Neuronal stem cell (in vitro differentiated cells): ENCODE data around the gene MTA3.
A peak's percentile ranks its signal among the peaks of the same experiment; 100 is the strongest.

Source experiments
- DNase-seq: peaks from one replicate; pipeline ENCODE4 v3.0.0-alpha.2; 2013; ENCODE audit warnings: low spot score
- H2AFZ ChIP-seq: one replicate; pipeline ENCODE4 v1.6.1; 2013; ENCODE audit warnings: mild to moderate bottlenecking, low read length, inconsistent platforms
- H2AK5ac ChIP-seq: 2 replicates; pipeline ENCODE4 v1.6.1; 2013; ENCODE audit warnings: low read depth, mild to moderate bottlenecking, inconsistent platforms, low read length, moderate library complexity, mixed read lengths
- H2BK120ac ChIP-seq: 2 replicates; pipeline ENCODE4 v1.6.1; 2013; ENCODE audit warnings: low read depth, mild to moderate bottlenecking, inconsistent platforms, low read length, moderate library complexity, mixed read lengths
- H2BK12ac ChIP-seq: one replicate; pipeline ENCODE4 v1.6.1; 2013; ENCODE audit warnings: low read length, inconsistent platforms
- H2BK15ac ChIP-seq: 2 replicates; pipeline ENCODE4 v1.6.1; 2013; ENCODE audit warnings: mild to moderate bottlenecking, low read length, inconsistent platforms, mixed read lengths
- H2BK5ac ChIP-seq: one replicate; pipeline ENCODE4 v1.6.1; 2013; ENCODE audit warnings: inconsistent platforms, mild to moderate bottlenecking, low read length, moderate library complexity
- H3K14ac ChIP-seq: one replicate; pipeline ENCODE4 v1.6.1; 2013; ENCODE audit warnings: low read length, inconsistent platforms
- H3K18ac ChIP-seq: 2 replicates; pipeline ENCODE4 v1.6.1; 2013; ENCODE audit warnings: low read length, inconsistent platforms
- H3K23ac ChIP-seq: 2 replicates; pipeline ENCODE4 v1.6.1; 2013; ENCODE audit warnings: low read depth, mild to moderate bottlenecking, mixed read lengths, low read length, inconsistent platforms; ENCODE audit not compliant: poor library complexity
- H3K27ac ChIP-seq: replicated peaks from 3 replicates; pipeline ENCODE4 v1.5.1; 2013; ENCODE audit warnings: low read length, inconsistent platforms
- H3K27me3 ChIP-seq, 3 experiments: 2 replicates each; pipeline ENCODE4 v1.6.1; 2013; ENCODE audit warnings: low read length in 3 of 3, mild to moderate bottlenecking in 2 of 3, inconsistent platforms in 1 of 3, low read depth in 1 of 3, mixed read lengths in 1 of 3, moderate library complexity in 1 of 3; ENCODE audit not compliant: control insufficient read depth in 3 of 3, insufficient read depth in 3 of 3
- H3K36me3 ChIP-seq, 2 donors: replicated peaks in 1 of 2; 2 replicates each; pipeline ENCODE4 v1.6.1; 2013; ENCODE audit warnings: low read length in 2 of 2; ENCODE audit not compliant: control insufficient read depth in 2 of 2, insufficient read depth in 2 of 2
- H3K4ac ChIP-seq: 2 replicates; pipeline ENCODE4 v1.6.1; 2013; ENCODE audit warnings: inconsistent platforms, mild to moderate bottlenecking, low read length, moderate library complexity
- H3K4me1 ChIP-seq, 2 donors: 1 replicate in 1 of 2; 2 replicates in 1 of 2; pipeline ENCODE4 v1.6.1; 2013; ENCODE audit warnings: low read length in 2 of 2, low read depth in 1 of 2; ENCODE audit not compliant: control insufficient read depth in 2 of 2, insufficient read depth in 1 of 2
- H3K4me2 ChIP-seq: one replicate; pipeline ENCODE4 v1.6.1; 2013; ENCODE audit warnings: mild to moderate bottlenecking, low read length, inconsistent platforms; ENCODE audit not compliant: insufficient read depth, poor library complexity, severe bottlenecking
- H3K4me3 ChIP-seq, 2 donors: 2 replicates each; pipeline ENCODE4 v1.5.1; 2013; ENCODE audit warnings: low read length in 2 of 2, mild to moderate bottlenecking in 2 of 2, inconsistent platforms in 1 of 2, moderate library complexity in 1 of 2
- H3K79me1 ChIP-seq: one replicate; pipeline ENCODE4 v1.6.1; 2013; ENCODE audit warnings: low read depth, mild to moderate bottlenecking, inconsistent platforms, low read length, moderate library complexity
- H3K9ac ChIP-seq: one replicate; pipeline ENCODE4 v1.6.1; 2013; ENCODE audit warnings: mild to moderate bottlenecking, low read depth, low read length, inconsistent platforms; ENCODE audit not compliant: poor library complexity
- H3K9me3 ChIP-seq, 2 donors: replicated peaks in 1 of 2; 2 replicates each; pipeline versions ENCODE3 to v1.6.1; 2013; ENCODE audit warnings: low read length in 2 of 2, mild to moderate bottlenecking in 2 of 2, inconsistent platforms in 1 of 2, low read depth in 1 of 2, mixed read lengths in 1 of 2, moderate library complexity in 1 of 2; ENCODE audit not compliant: control insufficient read depth in 2 of 2, insufficient read depth in 1 of 2
- H4K8ac ChIP-seq: one replicate; pipeline ENCODE4 v1.6.1; 2013; ENCODE audit warnings: low read depth, mild to moderate bottlenecking, inconsistent platforms, low read length, moderate library complexity
- H4K91ac ChIP-seq: one replicate; pipeline ENCODE4 v1.6.1; 2013; ENCODE audit warnings: low read length, low read depth, mild to moderate bottlenecking, inconsistent platforms; ENCODE audit not compliant: poor library complexity
- WGBS, 2 donors: extraction: QIAGEN DNeasy Blood & Tissue Kit; methylation state at CpG; one replicate each; pipeline ENCODE4 v1.1.7; 2013; ENCODE audit warnings: missing lambda C conversion rate in 2 of 2, mixed read lengths in 1 of 2; ENCODE audit not compliant: insufficient read length in 2 of 2, insufficient replicate concordance in 1 of 2; ENCODE audit errors: extremely low coverage in 2 of 2; 5-methylcytosine and 5-hydroxymethylcytosine counted together

MTA3 gene

DNA sequence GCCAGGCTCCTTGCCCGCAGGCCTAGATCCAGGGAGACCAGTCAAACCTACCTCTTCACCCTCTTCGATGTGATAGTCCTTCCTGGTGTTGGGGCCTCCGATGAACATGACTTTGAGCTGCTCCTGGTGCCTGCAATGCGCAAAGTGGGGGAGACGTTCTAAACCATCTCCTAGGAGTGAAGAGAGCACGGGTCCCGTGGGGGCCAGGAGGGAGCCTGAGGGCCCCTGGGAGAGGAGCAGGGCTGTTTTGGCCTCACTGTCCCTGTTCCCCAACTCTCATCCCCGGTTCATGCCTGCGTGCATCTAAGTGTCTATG is 220.0 kb downstream of the MTA3 start:
- Histone ChIP-seq H2BK15ac (no peak overlapping the region), H3K4me3 (no peak overlapping the region), H3K9ac (no peak overlapping the region), H2BK120ac (no peak overlapping the region), H2AFZ (no peak overlapping the region), H3K79me1 (no peaks in the 10 kb centered on the region), H4K91ac (no peak overlapping the region), H3K14ac (no peak overlapping the region), H3K36me3 (no peaks in the 10 kb centered on the region), H2BK12ac (no peak overlapping the region), H3K23ac (peak overlapping the region; percentile 5), H3K18ac (peak overlapping the region; percentile 3), H3K4me1 (peaks cover 7 to 13% of the 10 kb centered on the region in 2 donors), H2AK5ac (peak overlapping the region; percentile 72), H3K27me3 (peaks cover 0 to 8% (median 0%) of the 10 kb centered on the region in 3 experiments), H3K9me3 (peaks cover 0 to 3% of the 10 kb centered on the region in 2 donors), H2BK5ac (no peak overlapping the region), H3K27ac (no peak overlapping the region), H3K4me2 (no peak overlapping the region), H4K8ac (no peak overlapping the region), H3K4ac (no peak overlapping the region)
- no peak for DNase-seq
- no CpG with 5 or more reads among the region's 9 CpGs for WGBS, 2 donors

DNA sequence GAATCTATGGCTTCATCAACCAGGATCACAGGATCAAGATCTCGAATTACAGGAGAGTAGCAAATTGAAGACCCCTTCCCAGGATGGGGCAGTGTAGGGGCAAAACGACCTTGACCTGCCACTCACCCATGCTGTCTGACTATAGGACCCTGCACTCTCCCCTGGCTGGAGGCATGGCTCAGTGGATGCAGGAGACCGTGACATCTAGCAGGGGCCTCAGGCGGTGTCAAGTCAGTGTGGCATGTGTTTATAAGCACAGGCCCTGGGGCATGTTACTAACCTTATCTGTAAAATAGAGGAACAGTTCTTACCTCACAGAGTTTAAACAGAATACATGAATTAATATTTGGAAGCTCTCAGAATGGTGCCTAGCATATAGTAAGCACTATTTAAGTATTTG is 220.4 kb downstream of the MTA3 start:
- H4K8ac ChIP-seq: no peak overlapping the region
- WGBS, 2 donors: no CpG with 5 or more reads among the region's 4 CpGs

DNA sequence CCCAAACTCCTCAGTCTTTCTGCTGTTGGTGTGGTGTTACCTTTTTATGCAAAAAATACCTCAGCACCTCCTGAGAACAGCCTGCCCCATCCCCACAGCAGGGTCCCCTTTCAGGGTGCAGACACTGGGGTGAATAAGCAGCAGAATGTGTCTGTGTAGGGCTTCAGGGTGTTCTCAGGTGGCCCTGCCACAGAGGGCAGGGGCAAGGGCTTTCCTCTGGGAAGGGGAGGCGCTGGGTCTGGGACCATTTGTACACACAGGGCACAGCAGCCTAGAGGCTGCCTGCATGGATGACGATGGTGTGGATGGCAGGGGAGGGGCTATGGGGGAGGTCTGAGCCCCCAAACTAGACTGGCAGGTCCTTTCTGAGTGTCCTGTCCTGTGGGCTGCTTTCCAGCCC is 221.3 kb downstream of the MTA3 start:
- Histone ChIP-seq H3K4me1 (peaks cover 7 to 14% of the 10 kb centered on the region in 2 donors), H2BK5ac (no peak overlapping the region), H3K23ac (no peak overlapping the region), H3K36me3 (no peaks in the 10 kb centered on the region), H3K4ac (no peak overlapping the region), H2AFZ (no peak overlapping the region), H3K27me3 (peaks cover 0 to 8% (median 0%) of the 10 kb centered on the region in 3 experiments), H3K79me1 (no peaks in the 10 kb centered on the region), H2BK15ac (no peak overlapping the region), H3K27ac (no peak overlapping the region), H3K9ac (no peak overlapping the region), H3K9me3 (peaks cover 0 to 3% of the 10 kb centered on the region in 2 donors), H2BK120ac (no peak overlapping the region), H4K91ac (no peak overlapping the region), H3K4me2 (no peak overlapping the region), H2AK5ac (no peak overlapping the region), H3K14ac (no peak overlapping the region), H4K8ac (no peak overlapping the region), H3K4me3 (no peak overlapping the region), H3K18ac (no peak overlapping the region), H2BK12ac (no peak overlapping the region)
- no peak for DNase-seq
- no CpG with 5 or more reads among the region's 2 CpGs for WGBS, 2 donors

More for the DNA sequence above, 220.4 kb downstream of the MTA3 start:
- H3K27ac ChIP-seq: no peak overlapping the region
- no peak overlapping the region for H2BK5ac ChIP-seq
- H4K91ac ChIP-seq: no peak overlapping the region
- H3K4me2 ChIP-seq: no peak overlapping the region
- H3K18ac ChIP-seq: no peak overlapping the region
- H2BK120ac ChIP-seq: no peak overlapping the region
- no peak overlapping the region for H3K23ac ChIP-seq
- H2BK15ac ChIP-seq: no peak overlapping the region
- peaks cover 7 to 13% of the 10 kb centered on the region in 2 donors for H3K4me1 ChIP-seq
- H2BK12ac ChIP-seq: no peak overlapping the region
- no peak for DNase-seq
- peaks cover 0 to 3% of the 10 kb centered on the region in 2 donors for H3K9me3 ChIP-seq
- H3K79me1 ChIP-seq: no peaks in the 10 kb centered on the region
- no peak overlapping the region for H3K4me3 ChIP-seq
- H3K27me3 ChIP-seq: peaks cover 0 to 8% (median 0%) of the 10 kb centered on the region in 3 experiments
- H3K9ac ChIP-seq: no peak overlapping the region
- no peak overlapping the region for H3K4ac ChIP-seq
- no peaks in the 10 kb centered on the region for H3K36me3 ChIP-seq
- H2AFZ ChIP-seq: no peak overlapping the region
- no peak overlapping the region for H3K14ac ChIP-seq
- peak overlapping the region; percentile 72 for H2AK5ac ChIP-seq

DNA sequence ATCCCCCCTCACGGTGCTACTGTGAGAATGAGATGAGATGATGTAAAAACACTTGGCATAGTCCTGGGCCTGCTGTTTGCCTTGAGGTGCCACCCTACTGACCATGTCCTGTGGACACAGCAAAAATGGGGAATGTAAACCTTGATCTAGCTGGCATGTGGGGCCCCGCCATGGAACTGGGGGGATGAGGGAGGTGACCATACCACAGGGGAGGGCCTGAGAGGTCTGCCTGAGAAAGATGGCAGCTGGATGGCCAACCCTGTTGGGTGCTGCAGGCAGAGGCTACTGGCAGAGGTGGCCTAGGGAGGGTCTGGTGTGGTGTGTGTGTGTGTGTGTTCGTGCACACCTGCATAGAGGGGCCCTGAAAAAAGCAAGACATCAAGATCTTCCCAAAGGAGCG is 223.2 kb downstream of the MTA3 start:
- no peak overlapping the region for H3K18ac ChIP-seq
- H3K4me1 ChIP-seq: peaks cover under 1 to 4% of the 10 kb centered on the region in 2 donors
- no peaks in the 10 kb centered on the region for H3K36me3 ChIP-seq
- H3K14ac ChIP-seq: no peak overlapping the region
- peaks cover 0 to 6% of the 10 kb centered on the region in 2 donors for H3K9me3 ChIP-seq
- H3K79me1 ChIP-seq: no peaks in the 10 kb centered on the region
- no peak overlapping the region for H2BK12ac ChIP-seq
- H3K4me2 ChIP-seq: no peak overlapping the region
- H3K27me3 ChIP-seq: peaks cover 0 to 8% (median 0%) of the 10 kb centered on the region in 3 experiments
- H3K9ac ChIP-seq: no peak overlapping the region
- no peak overlapping the region for H4K8ac ChIP-seq
- no peak overlapping the region for H3K23ac ChIP-seq
- no peak overlapping the region for H4K91ac ChIP-seq
- no peak for DNase-seq
- H2BK120ac ChIP-seq: no peak overlapping the region
- H3K27ac ChIP-seq: no peak overlapping the region
- no peak overlapping the region for H3K4ac ChIP-seq
- no peak overlapping the region for H2BK5ac ChIP-seq
- no peak overlapping the region for H2AK5ac ChIP-seq
- no peak overlapping the region for H2BK15ac ChIP-seq
- H2AFZ ChIP-seq: no peak overlapping the region
- no CpG with 5 or more reads among the region's 4 CpGs for WGBS, 2 donors
- H3K4me3 ChIP-seq: no peak overlapping the region
